LNCAP (cell line): ENCODE measurements around the gene ABCA7.

Experiments used
- CTCF ChIP-seq: fragments of 450-650 bp; IDR thresholded peaks from 2 replicates; pipeline ENCODE4 v1.5.1; 2017; ENCODE audit warnings: mild to moderate bottlenecking

The ABCA7 gene

GRCh38 chr19:1057176-1057855 lies 17.4 kb downstream of the ABCA7 start:
- no peak for TF ChIP-seq CTCF

- no peak for TF ChIP-seq CTCF
These were observed 18.2 kb downstream of the ABCA7 start for GRCh38 chr19:1058112-1058511.

GRCh38 chr19:1060689-1061088 lies 20.8 kb downstream of the ABCA7 start:
- no peak for TF ChIP-seq CTCF

GRCh38 chr19:1061987-1062386 lies 22.1 kb downstream of the ABCA7 start:
- no peak for TF ChIP-seq CTCF

- TF ChIP-seq CTCF, result no peak
These were observed 22.6 kb downstream of the ABCA7 start for GRCh38 chr19:1062387-1063029.

GRCh38 chr19:1063030-1063908 lies 23.4 kb downstream of the ABCA7 start:
- TF ChIP-seq CTCF, result no peak

- no peak for TF ChIP-seq CTCF
These were observed 24.2 kb downstream of the ABCA7 start for GRCh38 chr19:1063909-1064660.
